Measurements from ENCODE around the gene OR10K1. TPM values are rescaled to one million over a fixed set of nuclear protein-coding genes. Genes with fewer than 3 reads are reported as not detected.
A peak's percentile ranks its signal among the peaks of the same experiment; 100 is the strongest.

The OR10K1 gene
- total and polyA plus RNA-seq, 9 of the 15 experiments (the other 6 are each of a cell fraction or from before 2014, with no cell fraction given), result not detected

DNA sequence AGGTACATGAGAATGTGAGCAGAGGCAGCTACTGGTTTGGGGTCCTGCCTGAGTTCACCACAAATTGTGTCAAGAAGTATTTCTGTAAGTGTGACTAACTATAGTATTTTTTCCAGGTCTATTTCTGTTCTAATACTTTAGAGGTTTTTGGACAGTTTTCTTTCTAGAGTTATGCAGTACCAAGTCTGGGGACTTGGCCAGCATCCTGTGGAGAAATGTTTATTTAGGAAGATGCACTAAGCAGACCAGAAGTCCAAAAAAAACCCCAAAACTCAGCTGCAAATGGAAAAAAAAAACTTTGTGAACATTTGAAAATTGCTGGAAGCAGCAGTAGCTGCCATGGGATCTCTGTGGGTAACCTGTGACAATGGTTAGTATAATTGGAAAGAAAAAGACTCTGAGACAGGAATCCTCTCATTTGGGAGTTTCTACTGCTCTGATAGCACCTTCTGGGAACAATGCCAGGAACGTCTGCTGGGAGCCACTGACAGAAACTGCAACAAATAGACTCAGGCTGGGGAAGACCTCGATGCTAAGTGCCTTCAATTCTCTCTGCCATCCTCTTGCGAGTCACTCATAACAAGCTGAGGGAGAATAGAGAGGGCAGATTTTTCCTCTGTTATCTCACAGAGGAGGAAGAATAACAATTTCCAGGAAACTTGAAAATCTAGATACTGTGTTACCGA, 48.0 kb downstream of the OR10K1 start:
- POLR2A ChIA-PET, result no interaction called here
- Histone ChIP-seq H3K36me3 (ENCODE audit: control insufficient read depth, insufficient read depth, low read length) (no peaks in the 10 kb centered on the region), H2AFZ (ENCODE audit: low read depth, low read length) (no peak overlapping the region), H3K27ac (ENCODE audit: extremely low read depth, low read depth, low read length) (no peak overlapping the region), H3K27me3 (ENCODE audit: control insufficient read depth in 2 of 2, insufficient read depth in 2 of 2, low read length in 2 of 2) (no peaks in the 10 kb centered on the region), H3K4me1 (replicated peaks in 1 of 2; ENCODE audit: control insufficient read depth in 2 of 2, insufficient read depth in 2 of 2, low read length in 2 of 2) (no peaks in the 10 kb centered on the region), H3K4me3 (no peak overlapping the region), H4K20me1 (replicated peaks; ENCODE audit: control insufficient read depth, insufficient read depth, low read length) (no peaks in the 10 kb centered on the region), H3K4me2 (ENCODE audit: insufficient read depth, low read length) (no peak overlapping the region), H3K9me1 (ENCODE audit: control insufficient read depth, insufficient read depth, low read length) (no peaks in the 10 kb centered on the region), H3K9me3 (replicated peaks; ENCODE audit: control insufficient read depth, insufficient read depth, low read depth, low read length) (no peaks in the 10 kb centered on the region), H3K9ac (ENCODE audit: insufficient read depth in 1 of 2, low read depth in 2 of 2, low read length in 2 of 2) (no peak overlapping the region), H3K79me2 (ENCODE audit: control insufficient read depth, insufficient read depth, low read length) (no peaks in the 10 kb centered on the region)
- CTCF ChIA-PET (ENCODE audit: low intra/inter-chr PET ratio), result no interaction called here
- BruUV-seq (replicated peaks), result no TSS peak
- 0% methylated on average over 4 of the region's 4 CpGs for WGBS (ENCODE audit: insufficient coverage, low coverage, missing lambda C conversion rate)
- FAIRE-seq, result no peak
- intact Hi-C loops (cut with micrococcal nuclease) (no loop called here), in situ Hi-C loops (cut with MboI) (no loop called here)
- ATAC-seq, result no peak
- DNase-seq (ENCODE audit: extremely low read depth in 1 of 4, low spot score in 3 of 4), result peak in 1 of 4 experiments; percentile 14
- 0 out of 2 replicates have a peak, but pooled peaks have one; percentile 20 for TF ChIP-seq NFIC (IDR thresholded peaks at IDR 0.05)
- TF ChIP-seq SIX5 (IDR thresholded peaks at IDR 0.05; ENCODE audit: borderline replicate concordance in 1 of 2, insufficient read depth in 1 of 2, low read depth in 1 of 2, low read length in 2 of 2), result no peak

DNA sequence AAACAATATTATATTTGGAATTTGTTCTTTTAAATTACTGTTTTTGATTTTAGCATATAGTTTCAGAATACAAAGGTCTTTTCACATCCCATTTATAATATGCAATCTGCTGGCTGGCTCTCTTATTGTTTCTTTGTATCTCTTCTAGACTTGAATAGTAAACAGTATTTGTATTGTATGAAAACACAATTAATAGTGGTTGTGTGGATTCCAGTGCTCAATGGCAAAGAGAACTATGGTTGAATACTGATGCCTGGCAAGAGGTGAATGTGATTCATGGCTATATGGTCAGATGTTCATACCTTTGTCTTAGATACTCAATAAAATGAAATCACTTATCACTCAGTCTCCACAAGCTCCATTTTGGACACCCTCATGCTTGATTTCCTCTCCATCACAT, 55.3 kb downstream of the OR10K1 start:
- Histone ChIP-seq H3K79me2 (ENCODE audit: control insufficient read depth, insufficient read depth, low read length) (no peaks in the 10 kb centered on the region), H4K20me1 (replicated peaks; ENCODE audit: control insufficient read depth, insufficient read depth, low read length) (no peaks in the 10 kb centered on the region), H3K4me2 (ENCODE audit: insufficient read depth, low read length) (no peak overlapping the region), H3K9me3 (replicated peaks; ENCODE audit: control insufficient read depth, insufficient read depth, low read depth, low read length) (no peaks in the 10 kb centered on the region), H3K27me3 (ENCODE audit: control insufficient read depth in 2 of 2, insufficient read depth in 2 of 2, low read length in 2 of 2) (no peaks in the 10 kb centered on the region), H2AFZ (ENCODE audit: low read depth, low read length) (no peak overlapping the region), H3K9ac (ENCODE audit: insufficient read depth in 1 of 2, low read depth in 2 of 2, low read length in 2 of 2) (no peak overlapping the region), H3K36me3 (ENCODE audit: control insufficient read depth, insufficient read depth, low read length) (no peaks in the 10 kb centered on the region), H3K9me1 (ENCODE audit: control insufficient read depth, insufficient read depth, low read length) (no peaks in the 10 kb centered on the region), H3K27ac (ENCODE audit: extremely low read depth, low read depth, low read length) (no peak overlapping the region), H3K4me1 (replicated peaks in 1 of 2; ENCODE audit: control insufficient read depth in 2 of 2, insufficient read depth in 2 of 2, low read length in 2 of 2) (no peaks in the 10 kb centered on the region), H3K4me3 (no peak overlapping the region)
- DNase-seq (ENCODE audit: extremely low read depth in 1 of 4, low spot score in 3 of 4), result no peak
- no peak for TF ChIP-seq STAT5A (IDR thresholded peaks at IDR 0.05; ENCODE audit: borderline replicate concordance, low read length)
- no peak for TF ChIP-seq RAD21 (CRISPR knock-in tag; conservative IDR thresholded peaks at IDR 0.05 in 1 of 2, IDR thresholded peaks at IDR 0.05 in 1 of 2)
- TF ChIP-seq, protein P1, sequence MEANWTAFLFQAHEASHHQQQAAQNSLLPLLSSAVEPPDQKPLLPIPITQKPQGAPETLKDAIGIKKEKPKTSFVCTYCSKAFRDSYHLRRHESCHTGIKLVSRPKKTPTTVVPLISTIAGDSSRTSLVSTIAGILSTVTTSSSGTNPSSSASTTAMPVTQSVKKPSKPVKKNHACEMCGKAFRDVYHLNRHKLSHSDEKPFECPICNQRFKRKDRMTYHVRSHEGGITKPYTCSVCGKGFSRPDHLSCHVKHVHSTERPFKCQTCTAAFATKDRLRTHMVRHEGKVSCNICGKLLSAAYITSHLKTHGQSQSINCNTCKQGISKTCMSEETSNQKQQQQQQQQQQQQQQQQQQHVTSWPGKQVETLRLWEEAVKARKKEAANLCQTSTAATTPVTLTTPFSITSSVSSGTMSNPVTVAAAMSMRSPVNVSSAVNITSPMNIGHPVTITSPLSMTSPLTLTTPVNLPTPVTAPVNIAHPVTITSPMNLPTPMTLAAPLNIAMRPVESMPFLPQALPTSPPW (CRISPR knock-in tag; IDR thresholded peaks at IDR 0.05), result no peak
- no peak for TF ChIP-seq PHF21A (IDR thresholded peaks at IDR 0.05; ENCODE audit: borderline replicate concordance, low read depth)
- TF ChIP-seq, protein P2, sequence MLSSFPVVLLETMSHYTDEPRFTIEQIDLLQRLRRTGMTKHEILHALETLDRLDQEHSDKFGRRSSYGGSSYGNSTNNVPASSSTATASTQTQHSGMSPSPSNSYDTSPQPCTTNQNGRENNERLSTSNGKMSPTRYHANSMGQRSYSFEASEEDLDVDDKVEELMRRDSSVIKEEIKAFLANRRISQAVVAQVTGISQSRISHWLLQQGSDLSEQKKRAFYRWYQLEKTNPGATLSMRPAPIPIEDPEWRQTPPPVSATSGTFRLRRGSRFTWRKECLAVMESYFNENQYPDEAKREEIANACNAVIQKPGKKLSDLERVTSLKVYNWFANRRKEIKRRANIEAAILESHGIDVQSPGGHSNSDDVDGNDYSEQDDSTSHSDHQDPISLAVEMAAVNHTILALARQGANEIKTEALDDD (IDR thresholded peaks at IDR 0.05), result no peak
- TF ChIP-seq ZNF23 (CRISPR knock-in tag; IDR thresholded peaks at IDR 0.05), result no peak
- no peak for FAIRE-seq
- in situ Hi-C loops (cut with MboI), result no loop called here
- ATAC-seq, result no peak
- CTCF ChIA-PET (ENCODE audit: low intra/inter-chr PET ratio), result no interaction called here
- BruUV-seq (replicated peaks), result no TSS peak
- POLR2A ChIA-PET, result no interaction called here
- intact Hi-C loops (cut with micrococcal nuclease), result no loop called here

Measured in K562 (cell line).